Panc1 (cell line): ENCODE measurements around the gene BCAS3.

Experiments used
- TF ChIP-seq, protein P1 (sequence below), 2 experiments: IDR thresholded peaks; 2 replicates each; pipeline ENCODE4 v1.6.1; 2011 to 2012; ENCODE audit warnings: low read depth in 2 of 2, control low read depth in 1 of 2, low read length in 1 of 2, mild to moderate bottlenecking in 1 of 2, moderate library complexity in 1 of 2; ENCODE audit not compliant: insufficient read depth in 1 of 2
- TF ChIP-seq, protein P2 (sequence below): fragments of 450-650 bp; IDR thresholded peaks from 2 replicates; pipeline ENCODE4 v1.5.1; 2017; ENCODE audit warnings: mild to moderate bottlenecking

DNA sequence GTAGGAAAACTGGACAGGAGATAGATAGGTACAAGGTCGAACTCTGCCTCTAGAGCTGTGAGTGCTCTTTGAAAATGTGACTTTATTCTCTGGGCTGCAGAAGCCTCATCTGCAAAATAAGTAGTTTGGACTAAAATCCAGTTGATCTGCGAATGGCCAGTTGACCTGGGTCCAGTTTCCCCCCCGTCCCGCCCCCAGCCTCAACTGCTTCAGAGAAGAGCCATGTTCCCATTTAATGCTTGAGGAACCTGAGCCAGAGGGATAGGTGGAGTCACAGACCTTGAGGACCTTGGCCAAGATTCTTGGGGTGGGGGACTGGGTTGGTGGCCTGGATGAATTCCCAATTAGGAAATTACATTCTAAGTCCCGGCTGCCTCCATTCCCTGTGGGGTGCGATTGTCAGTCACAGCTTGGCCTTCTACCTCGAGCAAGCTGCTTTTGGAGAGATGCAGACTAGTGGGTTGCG lies 736.0 kb downstream of the BCAS3 start:
- TF ChIP-seq, protein P1, sequence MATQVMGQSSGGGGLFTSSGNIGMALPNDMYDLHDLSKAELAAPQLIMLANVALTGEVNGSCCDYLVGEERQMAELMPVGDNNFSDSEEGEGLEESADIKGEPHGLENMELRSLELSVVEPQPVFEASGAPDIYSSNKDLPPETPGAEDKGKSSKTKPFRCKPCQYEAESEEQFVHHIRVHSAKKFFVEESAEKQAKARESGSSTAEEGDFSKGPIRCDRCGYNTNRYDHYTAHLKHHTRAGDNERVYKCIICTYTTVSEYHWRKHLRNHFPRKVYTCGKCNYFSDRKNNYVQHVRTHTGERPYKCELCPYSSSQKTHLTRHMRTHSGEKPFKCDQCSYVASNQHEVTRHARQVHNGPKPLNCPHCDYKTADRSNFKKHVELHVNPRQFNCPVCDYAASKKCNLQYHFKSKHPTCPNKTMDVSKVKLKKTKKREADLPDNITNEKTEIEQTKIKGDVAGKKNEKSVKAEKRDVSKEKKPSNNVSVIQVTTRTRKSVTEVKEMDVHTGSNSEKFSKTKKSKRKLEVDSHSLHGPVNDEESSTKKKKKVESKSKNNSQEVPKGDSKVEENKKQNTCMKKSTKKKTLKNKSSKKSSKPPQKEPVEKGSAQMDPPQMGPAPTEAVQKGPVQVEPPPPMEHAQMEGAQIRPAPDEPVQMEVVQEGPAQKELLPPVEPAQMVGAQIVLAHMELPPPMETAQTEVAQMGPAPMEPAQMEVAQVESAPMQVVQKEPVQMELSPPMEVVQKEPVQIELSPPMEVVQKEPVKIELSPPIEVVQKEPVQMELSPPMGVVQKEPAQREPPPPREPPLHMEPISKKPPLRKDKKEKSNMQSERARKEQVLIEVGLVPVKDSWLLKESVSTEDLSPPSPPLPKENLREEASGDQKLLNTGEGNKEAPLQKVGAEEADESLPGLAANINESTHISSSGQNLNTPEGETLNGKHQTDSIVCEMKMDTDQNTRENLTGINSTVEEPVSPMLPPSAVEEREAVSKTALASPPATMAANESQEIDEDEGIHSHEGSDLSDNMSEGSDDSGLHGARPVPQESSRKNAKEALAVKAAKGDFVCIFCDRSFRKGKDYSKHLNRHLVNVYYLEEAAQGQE (IDR thresholded peaks at IDR 0.05; ENCODE audit: insufficient read depth in 1 of 2, low read depth in 2 of 2, low read length in 1 of 2), result no peak
- TF ChIP-seq, protein P2, sequence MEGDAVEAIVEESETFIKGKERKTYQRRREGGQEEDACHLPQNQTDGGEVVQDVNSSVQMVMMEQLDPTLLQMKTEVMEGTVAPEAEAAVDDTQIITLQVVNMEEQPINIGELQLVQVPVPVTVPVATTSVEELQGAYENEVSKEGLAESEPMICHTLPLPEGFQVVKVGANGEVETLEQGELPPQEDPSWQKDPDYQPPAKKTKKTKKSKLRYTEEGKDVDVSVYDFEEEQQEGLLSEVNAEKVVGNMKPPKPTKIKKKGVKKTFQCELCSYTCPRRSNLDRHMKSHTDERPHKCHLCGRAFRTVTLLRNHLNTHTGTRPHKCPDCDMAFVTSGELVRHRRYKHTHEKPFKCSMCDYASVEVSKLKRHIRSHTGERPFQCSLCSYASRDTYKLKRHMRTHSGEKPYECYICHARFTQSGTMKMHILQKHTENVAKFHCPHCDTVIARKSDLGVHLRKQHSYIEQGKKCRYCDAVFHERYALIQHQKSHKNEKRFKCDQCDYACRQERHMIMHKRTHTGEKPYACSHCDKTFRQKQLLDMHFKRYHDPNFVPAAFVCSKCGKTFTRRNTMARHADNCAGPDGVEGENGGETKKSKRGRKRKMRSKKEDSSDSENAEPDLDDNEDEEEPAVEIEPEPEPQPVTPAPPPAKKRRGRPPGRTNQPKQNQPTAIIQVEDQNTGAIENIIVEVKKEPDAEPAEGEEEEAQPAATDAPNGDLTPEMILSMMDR, result no peak
